Measurements from ENCODE around the gene C1orf210. TPM values are rescaled to one million over a fixed set of nuclear protein-coding genes. Genes with fewer than 3 reads are reported as not detected.

C1orf210 gene
- total RNA-seq, 2 experiments from 2014 or later = not detected

- intact Hi-C loops (cut with DNase I, micrococcal nuclease) = no loop called here
- Mint-ChIP-seq H3K4me3 (no peak overlapping the region), H3K4me1 (no peaks in the 10 kb centered on the region), H3K36me3 (ENCODE audit: low read depth) (no peaks in the 10 kb centered on the region), H3K27ac (no peak overlapping the region), H3K9me3 (ENCODE audit: low read depth) (no peaks in the 10 kb centered on the region), H3K27me3 (no peaks in the 10 kb centered on the region)
- no peak for ATAC-seq
- DNase-seq = no peak
- ChIA-PET CTCF (no interaction called here), POLR2A (no interaction called here)
Measured at GRCh38 chr1:43308635-43309404, 23.4 kb upstream of the C1orf210 start.

GRCh38 chr1:43307458-43308158 lies 22.2 kb upstream of the C1orf210 start:
- no peak for ATAC-seq
- POLR2A ChIA-PET = no interaction called here

GRCh38 chr1:43306688-43307457 lies 21.5 kb upstream of the C1orf210 start:
- no peaks in the 10 kb centered on the region for H3K27me3 Mint-ChIP-seq
- CTCF ChIA-PET = no interaction called here
- no peak for ATAC-seq
- H3K4me3 Mint-ChIP-seq = no peak overlapping the region
- no peak for DNase-seq
- no peak overlapping the region for H3K27ac Mint-ChIP-seq
- POLR2A ChIA-PET = no interaction called here
- no peaks in the 10 kb centered on the region for H3K36me3 Mint-ChIP-seq (ENCODE audit: low read depth)
- no peaks in the 10 kb centered on the region for H3K9me3 Mint-ChIP-seq (ENCODE audit: low read depth)
- intact Hi-C loops (cut with DNase I, micrococcal nuclease) = no loop called here
- no peaks in the 10 kb centered on the region for H3K4me1 Mint-ChIP-seq

More at GRCh38 chr1:43307458-43308158, 22.2 kb upstream of the C1orf210 start:
- Mint-ChIP-seq H3K27me3 (no peaks in the 10 kb centered on the region), H3K4me3 (no peak overlapping the region), H3K9me3 (ENCODE audit: low read depth) (no peaks in the 10 kb centered on the region), H3K4me1 (no peaks in the 10 kb centered on the region), H3K36me3 (ENCODE audit: low read depth) (no peaks in the 10 kb centered on the region), H3K27ac (no peak overlapping the region)
- CTCF ChIA-PET = no interaction called here
- no peak for DNase-seq
- intact Hi-C loops (cut with DNase I, micrococcal nuclease) = no loop called here

- no peak overlapping the region for H3K27ac Mint-ChIP-seq
- ChIA-PET POLR2A (no interaction called here), CTCF (no interaction called here)
- intact Hi-C loops (cut with DNase I, micrococcal nuclease) = no loop called here
- no peak for DNase-seq
- H3K36me3 Mint-ChIP-seq (ENCODE audit: low read depth) = no peaks in the 10 kb centered on the region
- no peak for ATAC-seq
- H3K4me1 Mint-ChIP-seq = no peaks in the 10 kb centered on the region
- H3K9me3 Mint-ChIP-seq (ENCODE audit: low read depth) = no peaks in the 10 kb centered on the region
- no peak overlapping the region for H3K4me3 Mint-ChIP-seq
- H3K27me3 Mint-ChIP-seq = no peaks in the 10 kb centered on the region
Measured at GRCh38 chr1:43305926-43306687, 20.7 kb upstream of the C1orf210 start.

GRCh38 chr1:43305461-43305860 lies 20.1 kb upstream of the C1orf210 start:
- intact Hi-C loops (cut with DNase I, micrococcal nuclease) = no loop called here
- no peak overlapping the region for H3K27ac Mint-ChIP-seq
- H3K4me1 Mint-ChIP-seq = no peaks in the 10 kb centered on the region
- no peaks in the 10 kb centered on the region for H3K27me3 Mint-ChIP-seq
- H3K4me3 Mint-ChIP-seq = no peak overlapping the region
- ATAC-seq (no peak), DNase-seq (no peak)
- H3K9me3 Mint-ChIP-seq (ENCODE audit: low read depth) = no peaks in the 10 kb centered on the region
- no peaks in the 10 kb centered on the region for H3K36me3 Mint-ChIP-seq (ENCODE audit: low read depth)
- ChIA-PET POLR2A (no interaction called here), CTCF (no interaction called here)

- no peak overlapping the region for H3K27ac Mint-ChIP-seq
- no peak overlapping the region for H3K4me3 Mint-ChIP-seq
- H3K4me1 Mint-ChIP-seq = no peaks in the 10 kb centered on the region
- H3K36me3 Mint-ChIP-seq (ENCODE audit: low read depth) = no peaks in the 10 kb centered on the region
- ATAC-seq (no peak), DNase-seq (no peak)
- H3K27me3 Mint-ChIP-seq = no peaks in the 10 kb centered on the region
- POLR2A ChIA-PET = no interaction called here
- no peaks in the 10 kb centered on the region for H3K9me3 Mint-ChIP-seq (ENCODE audit: low read depth)
- CTCF ChIA-PET = no interaction called here
- intact Hi-C loops (cut with DNase I, micrococcal nuclease) = no loop called here
Measured at GRCh38 chr1:43304771-43305300, 19.5 kb upstream of the C1orf210 start.

GRCh38 chr1:43304314-43304681 lies 18.9 kb upstream of the C1orf210 start:
- H3K4me1 Mint-ChIP-seq = no peaks in the 10 kb centered on the region
- DNase-seq = no peak
- H3K36me3 Mint-ChIP-seq (ENCODE audit: low read depth) = no peaks in the 10 kb centered on the region
- no peak overlapping the region for H3K27ac Mint-ChIP-seq
- H3K9me3 Mint-ChIP-seq (ENCODE audit: low read depth) = no peaks in the 10 kb centered on the region
- ChIA-PET CTCF (interaction anchor here (1.3 kb wide), 1 partner anchor 26 kb away, joined by 4 read pairs; no protein-coding TSS in a partner anchor), POLR2A (no interaction called here)
- no peaks in the 10 kb centered on the region for H3K27me3 Mint-ChIP-seq
- H3K4me3 Mint-ChIP-seq = no peak overlapping the region
- no peak for ATAC-seq
- intact Hi-C loops (cut with DNase I, micrococcal nuclease) = no loop called here

- Mint-ChIP-seq H3K9me3 (ENCODE audit: low read depth) (no peaks in the 10 kb centered on the region), H3K27ac (no peak overlapping the region), H3K36me3 (ENCODE audit: low read depth) (no peaks in the 10 kb centered on the region), H3K4me3 (no peak overlapping the region), H3K4me1 (no peaks in the 10 kb centered on the region), H3K27me3 (no peaks in the 10 kb centered on the region)
- intact Hi-C loops (cut with DNase I, micrococcal nuclease) = no loop called here
- ChIA-PET CTCF (interaction anchor here (0.8 to 1.3 kb wide), 2 partner anchors 26 to 59 kb away, joined by 3 to 4 read pairs; no protein-coding TSS in a partner anchor), POLR2A (no interaction called here)
- DNase-seq (no peak), ATAC-seq (no peak)
Measured at GRCh38 chr1:43303471-43304313, 18.3 kb upstream of the C1orf210 start.

- DNase-seq (no peak), ATAC-seq (no peak)
- Mint-ChIP-seq H3K4me1 (no peaks in the 10 kb centered on the region), H3K9me3 (ENCODE audit: low read depth) (no peaks in the 10 kb centered on the region), H3K27ac (no peak overlapping the region), H3K4me3 (no peak overlapping the region), H3K27me3 (no peaks in the 10 kb centered on the region), H3K36me3 (ENCODE audit: low read depth) (no peaks in the 10 kb centered on the region)
- ChIA-PET POLR2A (no interaction called here), CTCF (interaction anchor here (1.3 kb wide), 1 partner anchor 27 kb away, joined by 4 read pairs; no protein-coding TSS in a partner anchor)
- intact Hi-C loops (cut with DNase I, micrococcal nuclease) = no loop called here
Measured at GRCh38 chr1:43302721-43303470, 17.5 kb upstream of the C1orf210 start.

- intact Hi-C loops (cut with DNase I, micrococcal nuclease) = no loop called here
- Mint-ChIP-seq H3K4me1 (no peaks in the 10 kb centered on the region), H3K36me3 (ENCODE audit: low read depth) (no peaks in the 10 kb centered on the region), H3K4me3 (no peak overlapping the region), H3K9me3 (ENCODE audit: low read depth) (no peaks in the 10 kb centered on the region), H3K27me3 (no peaks in the 10 kb centered on the region), H3K27ac (no peak overlapping the region)
- ChIA-PET CTCF (no interaction called here), POLR2A (no interaction called here)
- ATAC-seq (no peak), DNase-seq (no peak)
Measured at GRCh38 chr1:43302201-43302600, 16.8 kb upstream of the C1orf210 start.

Data from activated CD4-positive, alpha-beta T cell treated with anti-CD3 and anti-CD28 coated beads for 36 hours (primary cell).